Measurements from ENCODE around the gene GAD1. TPM values are rescaled to one million over a fixed set of nuclear protein-coding genes. Genes with fewer than 3 reads are reported as not detected.

GAD1 gene
- total RNA-seq, 2 experiments from 2014 or later: not detected

DNA sequence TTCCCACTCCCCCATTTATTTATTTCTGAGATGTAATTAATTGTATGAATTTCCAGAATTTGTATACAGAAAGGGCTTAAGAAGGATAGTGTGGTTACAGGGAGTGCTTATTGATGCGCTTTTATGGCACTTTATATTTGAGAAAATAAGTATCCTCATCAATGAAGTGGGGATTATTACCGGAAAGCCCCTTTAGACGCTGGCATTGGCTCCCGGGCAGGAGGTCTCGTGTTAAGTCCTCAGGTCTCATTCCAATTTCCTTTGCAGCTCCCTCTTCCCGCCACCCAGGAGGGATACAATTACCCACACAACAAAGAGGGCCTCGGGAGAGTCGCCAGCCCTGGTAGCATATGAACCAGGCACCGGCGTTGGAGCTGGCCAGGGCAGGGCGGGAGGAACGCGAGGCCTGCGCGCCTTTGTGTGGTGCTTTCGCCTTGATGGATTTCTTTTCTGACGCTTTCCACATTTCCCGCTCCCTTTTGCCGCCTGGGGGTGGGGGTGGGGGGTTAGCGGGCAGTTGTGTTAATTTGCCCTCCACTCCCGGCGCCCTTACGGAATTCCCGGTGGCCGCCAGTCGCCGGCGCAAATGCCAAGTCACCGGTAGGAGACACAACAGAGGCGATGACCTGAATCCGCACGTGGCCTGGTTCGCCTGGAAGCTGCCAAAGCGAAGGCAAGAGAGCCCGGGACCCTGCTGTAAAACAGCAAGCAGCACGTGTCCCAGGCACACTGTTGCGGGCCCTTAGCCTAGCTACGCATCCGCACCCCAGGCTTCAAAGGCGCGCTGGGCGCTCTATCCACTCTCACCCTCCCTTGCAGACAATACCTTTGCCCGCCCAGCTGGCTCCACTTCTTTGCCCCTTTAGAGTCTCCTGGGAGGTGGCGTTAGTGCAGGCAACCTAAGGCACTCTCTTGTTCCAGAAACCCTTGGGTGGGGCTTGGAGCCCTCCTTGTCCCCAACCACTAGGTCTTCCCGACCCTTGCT lies 3.3 kb downstream of the GAD1 start:
- H3K4me3 ChIP-seq (ENCODE audit: low read depth, low read length, poor library complexity, severe bottlenecking): no peak overlapping the region
- no peak overlapping the region for H3K27ac ChIP-seq (ENCODE audit: low read depth, low read length, poor library complexity, severe bottlenecking)
- H3K9me3 ChIP-seq (ENCODE audit: low read length): no peaks in the 10 kb centered on the region
- no TSS peak for BruUV-seq (replicated peaks)
- H3K4me1 ChIP-seq (ENCODE audit: insufficient read depth, low read length, poor library complexity, severe bottlenecking): no peaks in the 10 kb centered on the region
- no peaks in the 10 kb centered on the region for H4K20me1 ChIP-seq (ENCODE audit: insufficient read depth, low read length)
- ChIA-PET POLR2A (no interaction called here), CTCF (ENCODE audit: unreplicated experiment) (interaction anchor here (0.6 kb wide), 1 partner anchor 26 kb away, joined by 3 read pairs; no protein-coding TSS in a partner anchor)
- intact Hi-C loops (cut with micrococcal nuclease; ENCODE audit: unreplicated experiment): loop anchor here (10.0 kb wide), 2 partner anchors 415 to 885 kb away; no protein-coding TSS in a partner anchor
- peak overlapping the region; percentile 46; the same call in 1 of the 2 replicates for H3K4me2 ChIP-seq (ENCODE audit: low read length)
- no peak for DNase-seq (ENCODE audit: low spot score)
- TF ChIP-seq EZH2phosphoT487 (IDR thresholded peaks at IDR 0.05; ENCODE audit: borderline replicate concordance, low read depth, low read length): no peak
- TF ChIP-seq, protein P1, sequence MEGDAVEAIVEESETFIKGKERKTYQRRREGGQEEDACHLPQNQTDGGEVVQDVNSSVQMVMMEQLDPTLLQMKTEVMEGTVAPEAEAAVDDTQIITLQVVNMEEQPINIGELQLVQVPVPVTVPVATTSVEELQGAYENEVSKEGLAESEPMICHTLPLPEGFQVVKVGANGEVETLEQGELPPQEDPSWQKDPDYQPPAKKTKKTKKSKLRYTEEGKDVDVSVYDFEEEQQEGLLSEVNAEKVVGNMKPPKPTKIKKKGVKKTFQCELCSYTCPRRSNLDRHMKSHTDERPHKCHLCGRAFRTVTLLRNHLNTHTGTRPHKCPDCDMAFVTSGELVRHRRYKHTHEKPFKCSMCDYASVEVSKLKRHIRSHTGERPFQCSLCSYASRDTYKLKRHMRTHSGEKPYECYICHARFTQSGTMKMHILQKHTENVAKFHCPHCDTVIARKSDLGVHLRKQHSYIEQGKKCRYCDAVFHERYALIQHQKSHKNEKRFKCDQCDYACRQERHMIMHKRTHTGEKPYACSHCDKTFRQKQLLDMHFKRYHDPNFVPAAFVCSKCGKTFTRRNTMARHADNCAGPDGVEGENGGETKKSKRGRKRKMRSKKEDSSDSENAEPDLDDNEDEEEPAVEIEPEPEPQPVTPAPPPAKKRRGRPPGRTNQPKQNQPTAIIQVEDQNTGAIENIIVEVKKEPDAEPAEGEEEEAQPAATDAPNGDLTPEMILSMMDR (conservative IDR thresholded peaks at IDR 0.05; ENCODE audit: low read length): no peak
- H2AFZ ChIP-seq (ENCODE audit: low read length): no peak overlapping the region
- no peaks in the 10 kb centered on the region for H3K36me3 ChIP-seq (ENCODE audit: insufficient read depth, low read length)
- H3K79me2 ChIP-seq (ENCODE audit: insufficient read depth, low read depth, low read length): no peaks in the 10 kb centered on the region
- no peaks in the 10 kb centered on the region for H3K9me2 ChIP-seq (ENCODE audit: insufficient read depth, low read length)

DNA sequence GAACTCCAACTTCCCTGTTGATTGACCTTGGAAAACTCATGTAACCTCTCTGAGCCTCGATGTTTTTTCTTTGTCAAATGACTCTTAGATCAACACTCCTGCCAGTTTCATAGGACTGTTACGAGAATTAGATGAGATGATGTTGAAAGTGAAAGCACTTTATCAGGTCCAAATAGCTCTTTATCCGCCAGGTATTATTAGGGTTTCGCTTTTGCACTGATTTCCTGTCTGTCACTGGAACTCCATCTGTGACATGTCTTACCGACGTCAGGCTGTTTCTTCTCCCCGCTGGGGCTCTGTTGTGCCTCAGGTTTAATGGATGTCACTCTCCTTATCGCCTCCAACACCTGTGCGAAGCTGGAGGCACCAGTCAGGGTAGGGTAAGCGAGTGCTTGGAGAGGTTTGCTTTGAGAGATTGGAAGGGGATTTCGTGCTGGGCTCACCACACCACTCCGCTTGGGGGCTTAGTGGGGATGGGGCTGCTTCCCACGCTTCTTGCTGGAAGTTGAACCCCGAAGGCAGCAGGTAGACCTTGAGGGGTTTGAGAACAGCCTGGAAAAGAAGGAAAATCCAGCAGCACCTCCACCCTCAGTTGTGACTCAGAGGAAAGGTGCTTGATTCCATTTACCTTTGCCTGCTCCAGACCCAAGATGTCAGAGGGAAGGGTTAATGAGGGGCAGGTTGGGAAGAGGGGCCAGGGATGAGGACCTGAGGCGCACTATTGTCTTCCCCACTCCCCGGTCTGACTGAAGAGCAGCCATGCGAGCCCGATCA lies 4.3 kb downstream of the GAD1 start:
- Histone ChIP-seq H3K36me3 (ENCODE audit: insufficient read depth, low read length) (no peaks in the 10 kb centered on the region), H3K79me2 (ENCODE audit: insufficient read depth, low read depth, low read length) (no peaks in the 10 kb centered on the region), H3K27ac (ENCODE audit: low read depth, low read length, poor library complexity, severe bottlenecking) (no peak overlapping the region), H3K9me2 (ENCODE audit: insufficient read depth, low read length) (no peaks in the 10 kb centered on the region), H2AFZ (ENCODE audit: low read length) (no peak overlapping the region), H4K20me1 (ENCODE audit: insufficient read depth, low read length) (no peaks in the 10 kb centered on the region), H3K4me1 (ENCODE audit: insufficient read depth, low read length, poor library complexity, severe bottlenecking) (no peaks in the 10 kb centered on the region), H3K9me3 (ENCODE audit: low read length) (no peaks in the 10 kb centered on the region), H3K4me3 (ENCODE audit: low read depth, low read length, poor library complexity, severe bottlenecking) (no peak overlapping the region), H3K4me2 (ENCODE audit: low read length) (peak overlapping the region; percentile 46; the same call in 1 of the 2 replicates)
- CTCF ChIA-PET (ENCODE audit: unreplicated experiment): interaction anchor here (0.6 kb wide), 1 partner anchor 27 kb away, joined by 3 read pairs; no protein-coding TSS in a partner anchor
- intact Hi-C loops (cut with micrococcal nuclease; ENCODE audit: unreplicated experiment): no loop called here
- POLR2A ChIA-PET: no interaction called here
- DNase-seq (ENCODE audit: low spot score): no peak
- BruUV-seq (replicated peaks): no TSS peak
- TF ChIP-seq, protein P1 (conservative IDR thresholded peaks at IDR 0.05; ENCODE audit: low read length): no peak
- TF ChIP-seq EZH2phosphoT487 (IDR thresholded peaks at IDR 0.05; ENCODE audit: borderline replicate concordance, low read depth, low read length): no peak

Data from OCI-LY7 (cell line).